ENCODE data around the gene NT5DC2.

DNA sequence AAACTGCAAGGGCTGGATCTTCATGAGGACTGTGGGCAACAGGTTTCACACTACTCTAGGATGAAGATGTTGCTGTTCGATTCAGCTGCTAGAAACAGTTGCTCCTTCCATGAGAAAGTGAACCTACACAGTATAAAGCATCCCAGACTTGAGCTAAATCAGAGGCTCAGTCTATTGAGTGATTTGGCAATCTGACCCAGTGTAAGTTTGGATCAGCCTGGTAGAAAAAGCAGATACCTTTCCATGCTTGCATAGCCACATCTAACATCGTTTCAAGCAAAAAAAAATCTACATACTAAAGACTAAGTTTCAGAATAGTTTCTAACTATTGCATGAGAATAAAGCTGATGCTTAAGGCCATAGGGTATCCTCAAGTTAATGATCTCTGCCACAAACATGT is 7.4 kb upstream of the NT5DC2 start:
- TF ChIP-seq POLR2A (IDR thresholded peaks at IDR 0.05; ENCODE audit: low read depth, low read length) (no peak), POLR2AphosphoS5 (IDR thresholded peaks at IDR 0.05; ENCODE audit: low read depth, low read length) (no peak)
